Measurements from ENCODE around the gene OR10C1. TPM values are rescaled to one million over a fixed set of nuclear protein-coding genes. Genes with fewer than 3 reads are reported as not detected.
A peak's percentile ranks its signal among the peaks of the same experiment; 100 is the strongest.
"Not testable (repeated sequence)": the region's sequence is repeated elsewhere in the genome, so short reads cannot be mapped to it uniquely, and the experiment has no call there.

The OR10C1 gene
- total and polyA plus RNA-seq, 2 of the 13 experiments (the other 11 are each of a cell fraction or from before 2014, with no cell fraction given), result 0.04 TPM; not detected in 1

GRCh38 chr6:29426654-29427053 lies 12.5 kb upstream of the OR10C1 start:
- no peak overlapping the region for H3K27ac ChIP-seq (ENCODE audit: extremely low read length, insufficient read depth, low read length)
- H3K9me3 ChIP-seq (ENCODE audit: low read length), result no peaks in the 10 kb centered on the region
- DNase-seq (ENCODE audit: low spot score) (peak; percentile 34), ATAC-seq (peak; percentile 87), FAIRE-seq (no peak)
- no peak overlapping the region for H3K4me2 ChIP-seq (ENCODE audit: low read depth, low read length)
- in situ Hi-C loops (cut with HindIII; ENCODE audit: extremely low pct_ligation_motif_present, low pct_unique_long_range_greater_than_20kb), result no loop called here
- no peaks in the 10 kb centered on the region for H3K36me3 ChIP-seq (replicated peaks in 1 of 2; ENCODE audit: control insufficient read depth in 1 of 2, insufficient read depth in 2 of 2, low read length in 2 of 2)
- TF ChIP-seq ZNF879 (CRISPR knock-in tag; IDR thresholded peaks at IDR 0.05), result no peak
- TF ChIP-seq STAG1 (CRISPR knock-in tag; IDR thresholded peaks at IDR 0.05), result peak; percentile 42
- peak; percentile 36; the same call in 1 of the 2 replicates for TF ChIP-seq CTCF (CRISPR knock-in tag; IDR thresholded peaks at IDR 0.05)
- no peaks in the 10 kb centered on the region for H3K27me3 ChIP-seq (ENCODE audit: control insufficient read depth in 1 of 2, insufficient read depth in 2 of 2, low read length in 2 of 2)
- no peak overlapping the region for H3K4me3 ChIP-seq (replicated peaks in 1 of 3; ENCODE audit: insufficient read depth in 1 of 3, low read depth in 2 of 3, low read length in 3 of 3)
- intact Hi-C loops (cut with micrococcal nuclease; ENCODE audit: unreplicated experiment), result loop anchor here (1.0 kb wide), 1 partner anchor 163 kb away; no protein-coding TSS in a partner anchor
- CTCF ChIA-PET (ENCODE audit: low intra/inter-chr PET ratio, low total read pairs), result no interaction called here
- no peaks in the 10 kb centered on the region for H3K4me1 ChIP-seq (ENCODE audit: insufficient read depth, low read length)
- POLR2A ChIA-PET, result no interaction called here
- WGBS (ENCODE audit: low lambda C conversion rate), result 3% methylated on average over 3 of the region's 3 CpGs
- H4K20me1 ChIP-seq (ENCODE audit: insufficient read depth, low read length), result no peaks in the 10 kb centered on the region
- BruUV-seq (replicated peaks), result no TSS peak
- H3K79me2 ChIP-seq (ENCODE audit: insufficient read depth, low read length), result no peaks in the 10 kb centered on the region
- H2AFZ ChIP-seq (ENCODE audit: low read length), result no peak overlapping the region
- no peak overlapping the region for H3K9ac ChIP-seq (ENCODE audit: insufficient read depth, low read depth, low read length)

- H3K4me1 ChIP-seq (ENCODE audit: insufficient read depth, low read length); H3K4me2 ChIP-seq (ENCODE audit: low read depth, low read length); POLR2A ChIA-PET; in situ Hi-C loops (cut with HindIII; ENCODE audit: extremely low pct_ligation_motif_present, low pct_unique_long_range_greater_than_20kb); FAIRE-seq; H2AFZ ChIP-seq (ENCODE audit: low read length); ATAC-seq; H3K27me3 ChIP-seq (ENCODE audit: control insufficient read depth in 1 of 2, insufficient read depth in 2 of 2, low read length in 2 of 2); DNase-seq (ENCODE audit: low spot score); H3K9ac ChIP-seq (ENCODE audit: insufficient read depth, low read depth, low read length); CTCF ChIA-PET (ENCODE audit: low intra/inter-chr PET ratio, low total read pairs); H3K9me3 ChIP-seq (ENCODE audit: low read length); intact Hi-C loops (cut with micrococcal nuclease; ENCODE audit: unreplicated experiment); H3K36me3 ChIP-seq (replicated peaks in 1 of 2; ENCODE audit: control insufficient read depth in 1 of 2, insufficient read depth in 2 of 2, low read length in 2 of 2); H3K79me2 ChIP-seq (ENCODE audit: insufficient read depth, low read length); H4K20me1 ChIP-seq (ENCODE audit: insufficient read depth, low read length); BruUV-seq (replicated peaks); H3K4me3 ChIP-seq (replicated peaks in 1 of 3; ENCODE audit: insufficient read depth in 1 of 3, low read depth in 2 of 3, low read length in 3 of 3); H3K27ac ChIP-seq (ENCODE audit: extremely low read length, insufficient read depth, low read length): not testable (repeated sequence)
- WGBS (ENCODE audit: low lambda C conversion rate), result 81% methylated on average over 18 of the region's 18 CpGs
Observed at GRCh38 chr6:29436730-29437129, 2.4 kb upstream of the OR10C1 start.

Data from HepG2 (cell line).